H1 (cell line): ENCODE data around the gene DISC1. TPM values are rescaled to one million over a fixed set of nuclear protein-coding genes. Genes with fewer than 3 reads are reported as not detected.

Source experiments
- ATF2 ChIP-seq: IDR thresholded peaks from 2 replicates; pipeline ENCODE4 v1.6.1; 2012; ENCODE audit warnings: low read length, inconsistent platforms
- CHD1 ChIP-seq: IDR thresholded peaks from 2 replicates; pipeline ENCODE4 v1.6.1; 2012; ENCODE audit warnings: low read depth, low read length, improper control_type of control experiment
- TBP ChIP-seq: IDR thresholded peaks from 2 replicates; pipeline ENCODE4 v1.6.1; 2011; ENCODE audit warnings: low read depth, low read length, improper control_type of control experiment
- polyA plus RNA-seq, 7 experiments: library from polyadenylated mRNA; depleted of rRNA in 3 of 7; stranded (reverse) in 5 of 7; unstranded in 2 of 7; fragments of >200 nt in 5 of 7; fragments of 200-250 nt in 2 of 7; gene quantifications; 1 replicate in 5 of 7; 2 replicates in 1 of 7; 4 replicates in 1 of 7; pipeline versions ENCODE4 v1.2.1 to v1.2.3, GENCODE V29; 2011 to 2013; ENCODE audit warnings: missing spikeins in 2 of 7, mixed read lengths in 2 of 7
- total RNA-seq: library from RNA; stranded (reverse); fragmentation: NEBNext Ultra II Directional; extraction: Animal tissue kit (Norgen Biotek cat#: 25700); gene quantifications from 2 replicates; pipeline ENCODE4 v1.2.1, GENCODE V29; 2021

Gene DISC1
- total and polyA plus RNA-seq, 2 of the 8 experiments (the other 6 are each of a cell fraction or from before 2014, with no cell fraction given), result 1.1 to 3.5 TPM

GRCh38 chr1:231594749-231595148, 31.8 kb upstream of the DISC1 start (continued):
- TF ChIP-seq CHD1 (no peak), ATF2 (no peak), TBP (no peak)
